Suprapubic skin (tissue), 4 donors: ENCODE data around the gene PHRF1. TPM values are rescaled to one million over a fixed set of nuclear protein-coding genes. Genes with fewer than 3 reads are reported as not detected.

Experiments used
- DNase-seq, 2 donors: peaks; one replicate each; pipeline ENCODE4 v3.0.0-alpha.2; 2019; ENCODE audit warnings: low spot score in 2 of 2
- H3K27ac ChIP-seq: fragments of 200-600 bp; sonication (generic); one replicate; pipeline ENCODE4 v1.5.1; 2019
- H3K27me3 ChIP-seq: fragments of 200-600 bp; sonication (generic); one replicate; pipeline ENCODE4 v1.5.1; 2019
- H3K36me3 ChIP-seq: fragments of 200-600 bp; sonication (generic); one replicate; pipeline ENCODE4 v1.5.1; 2019
- H3K4me1 ChIP-seq: fragments of 200-600 bp; sonication (generic); one replicate; pipeline ENCODE4 v1.5.1; 2019
- H3K4me3 ChIP-seq: fragments of 200-600 bp; sonication (generic); one replicate; pipeline ENCODE4 v1.5.1; 2019; ENCODE audit warnings: mild to moderate bottlenecking
- H3K9me3 ChIP-seq: fragments of 200-600 bp; sonication (generic); one replicate; pipeline ENCODE4 v1.5.1; 2019
- EP300 ChIP-seq: sonication (generic); formaldehyde crosslinking; IDR thresholded peaks from one replicate; pipeline ENCODE4 v1.6.1; 2017; ENCODE audit warnings: antibody characterized with exemption
- POLR2A ChIP-seq, 2 donors: fragments of 450-650 bp; IDR thresholded peaks; one replicate each; pipeline ENCODE4 v1.6.1; 2017; ENCODE audit warnings: antibody characterized with exemption in 2 of 2, mild to moderate bottlenecking in 2 of 2, moderate library complexity in 2 of 2
- POLR2AphosphoS5 ChIP-seq, 3 donors: sonication (generic); formaldehyde crosslinking; IDR thresholded peaks; one replicate each; pipeline ENCODE4 v1.6.1; 2017; ENCODE audit warnings: antibody characterized with exemption in 3 of 3
- WGBS: methylation state at CpG from one replicate; pipeline ENCODE4 v1.1.5; 2018; 5-methylcytosine and 5-hydroxymethylcytosine counted together
- total RNA-seq, 4 donors: library from RNA; depleted of rRNA; stranded (reverse); fragments of >200 nt; gene quantifications; one replicate each; pipeline ENCODE4 v1.1.0, GENCODE V29; 2016
- TF ChIP-seq, protein P1 (sequence below), 2 donors: fragments of 200-600 bp in 1 of 2; fragments of 450-650 bp in 1 of 2; sonication (generic) in 1 of 2; IDR thresholded peaks; one replicate each; pipeline ENCODE4 v1.5.1; 2016 to 2019; ENCODE audit warnings: antibody characterized with exemption in 2 of 2, mild to moderate bottlenecking in 1 of 2, moderate library complexity in 1 of 2

PHRF1 gene
- total RNA-seq, 4 donors from 2014 or later, result 27.9 to 55.6 (median 42.0) TPM

DNA sequence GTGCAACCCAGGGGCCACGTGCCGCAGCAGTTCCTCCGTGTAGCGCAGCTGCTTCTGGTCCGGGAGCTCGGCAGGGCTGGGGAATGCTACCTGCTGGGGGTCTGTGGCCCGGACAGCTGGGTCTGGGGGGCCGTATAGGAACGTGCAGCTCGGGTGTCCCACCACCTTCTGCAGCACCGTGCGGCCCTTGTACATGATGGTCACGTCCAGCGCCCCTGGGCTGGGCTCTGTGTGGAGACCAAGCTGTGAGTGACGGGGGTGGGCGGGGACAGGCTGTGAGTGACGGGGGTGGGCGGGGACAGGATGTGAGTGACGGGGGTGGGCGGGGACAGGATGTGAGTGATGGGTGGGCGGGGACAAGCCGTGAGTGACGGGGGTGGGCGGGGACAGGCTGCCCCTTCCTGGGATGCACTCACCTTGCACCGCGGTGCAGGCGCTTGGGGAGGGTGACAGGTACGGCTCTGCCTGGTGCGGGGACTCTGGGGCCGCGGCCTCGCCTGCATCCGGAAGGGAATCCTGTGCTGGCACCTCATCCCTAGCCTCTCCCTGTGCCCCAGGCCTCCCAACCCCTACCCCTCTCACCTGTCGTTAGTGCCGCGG, 37.2 kb downstream of the PHRF1 start:
- Histone ChIP-seq H3K27me3 (no peaks in the 10 kb centered on the region), H3K4me3 (peak overlapping the region; percentile 79), H3K4me1 (peaks cover 51% of the 10 kb centered on the region), H3K36me3 (peaks cover 49% of the 10 kb centered on the region), H3K27ac (peak overlapping the region; percentile 86), H3K9me3 (no peaks in the 10 kb centered on the region)
- 42% methylated on average over 25 of the region's 36 CpGs for WGBS
- DNase-seq, result peak; percentile 86 to 92
- TF ChIP-seq, protein P1, sequence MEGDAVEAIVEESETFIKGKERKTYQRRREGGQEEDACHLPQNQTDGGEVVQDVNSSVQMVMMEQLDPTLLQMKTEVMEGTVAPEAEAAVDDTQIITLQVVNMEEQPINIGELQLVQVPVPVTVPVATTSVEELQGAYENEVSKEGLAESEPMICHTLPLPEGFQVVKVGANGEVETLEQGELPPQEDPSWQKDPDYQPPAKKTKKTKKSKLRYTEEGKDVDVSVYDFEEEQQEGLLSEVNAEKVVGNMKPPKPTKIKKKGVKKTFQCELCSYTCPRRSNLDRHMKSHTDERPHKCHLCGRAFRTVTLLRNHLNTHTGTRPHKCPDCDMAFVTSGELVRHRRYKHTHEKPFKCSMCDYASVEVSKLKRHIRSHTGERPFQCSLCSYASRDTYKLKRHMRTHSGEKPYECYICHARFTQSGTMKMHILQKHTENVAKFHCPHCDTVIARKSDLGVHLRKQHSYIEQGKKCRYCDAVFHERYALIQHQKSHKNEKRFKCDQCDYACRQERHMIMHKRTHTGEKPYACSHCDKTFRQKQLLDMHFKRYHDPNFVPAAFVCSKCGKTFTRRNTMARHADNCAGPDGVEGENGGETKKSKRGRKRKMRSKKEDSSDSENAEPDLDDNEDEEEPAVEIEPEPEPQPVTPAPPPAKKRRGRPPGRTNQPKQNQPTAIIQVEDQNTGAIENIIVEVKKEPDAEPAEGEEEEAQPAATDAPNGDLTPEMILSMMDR (IDR thresholded peaks at IDR 0.05), result no peak
- TF ChIP-seq POLR2A (IDR thresholded peaks at IDR 0.05) (no peak), EP300 (no peak), POLR2AphosphoS5 (IDR thresholded peaks at IDR 0.05) (no peak)

DNA sequence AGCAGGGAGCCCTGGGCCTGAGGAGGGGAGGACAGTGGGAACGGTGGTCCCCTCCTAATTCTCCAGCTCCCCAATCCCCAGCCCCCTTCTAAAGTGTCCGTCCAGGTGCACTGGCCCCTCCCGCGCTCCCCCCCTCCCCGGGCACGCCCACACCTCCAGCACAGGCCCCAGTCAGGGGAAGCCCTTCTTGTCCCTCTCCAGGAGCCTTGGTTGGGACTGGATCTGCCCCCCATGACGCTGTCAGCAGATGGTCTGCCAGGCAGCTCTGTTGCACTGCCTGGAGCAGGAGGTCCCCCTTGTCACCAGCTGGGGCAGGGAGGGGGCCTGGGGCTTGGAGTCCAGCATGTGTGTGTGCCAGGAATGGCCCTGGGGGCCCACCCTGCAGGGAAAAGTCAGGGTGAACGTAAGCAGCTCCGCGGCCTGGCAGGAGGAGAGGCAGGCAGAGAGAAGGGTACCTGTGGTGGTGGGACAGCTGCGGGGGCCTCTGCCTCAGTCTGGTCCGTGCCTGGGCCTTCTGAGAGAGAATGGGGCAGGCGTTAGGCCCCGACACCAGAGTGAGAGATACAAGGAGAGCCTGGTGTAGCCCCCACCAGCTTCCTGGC, 37.9 kb downstream of the PHRF1 start:
- H3K4me3 ChIP-seq, result peak overlapping the region; percentile 79

DNA sequence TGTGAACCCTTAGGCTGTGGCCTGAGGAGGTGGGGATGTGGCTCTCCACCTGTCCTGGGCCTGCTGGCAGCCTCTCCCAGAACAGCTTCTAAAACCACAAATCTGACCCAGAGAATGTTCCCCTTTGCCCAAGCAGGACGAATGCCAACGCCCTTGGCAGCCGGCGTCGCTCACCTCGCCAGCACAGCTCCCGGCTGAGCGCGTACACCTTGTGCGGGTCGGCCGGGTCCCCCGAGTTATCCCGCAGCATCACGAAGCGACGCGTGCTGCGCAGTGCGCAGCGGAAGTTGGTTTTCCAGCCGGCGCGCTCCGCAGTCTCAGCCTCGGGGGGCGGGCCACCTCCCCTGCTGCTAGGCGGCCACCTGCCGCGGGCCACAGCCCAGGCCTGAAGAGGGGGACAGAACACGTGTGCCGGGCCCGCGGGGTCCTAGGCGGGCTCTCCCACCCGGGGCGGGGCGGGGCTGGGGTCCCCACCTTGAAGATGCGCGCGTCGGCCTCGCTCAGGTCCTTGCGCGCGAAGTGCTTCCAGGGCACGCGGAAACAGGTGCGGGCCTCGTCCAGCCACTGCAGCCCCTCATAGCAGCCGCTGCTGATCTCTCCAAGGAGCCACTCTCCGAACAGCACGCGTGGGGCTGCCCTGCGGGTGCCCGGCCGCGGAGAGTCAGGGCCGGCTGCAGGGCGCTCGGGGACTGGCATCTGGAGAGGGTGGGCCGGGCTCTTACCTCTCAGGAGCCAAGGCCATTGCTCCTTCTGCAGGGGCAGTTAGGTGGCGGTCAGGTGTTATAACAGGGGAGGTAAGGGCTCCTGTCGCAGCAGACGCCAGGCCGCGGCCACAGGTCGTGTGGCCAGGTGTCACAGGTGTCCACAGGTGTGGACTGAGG, 38.6 kb downstream of the PHRF1 start:
- H3K27me3 ChIP-seq, result no peaks in the 10 kb centered on the region
- H3K36me3 ChIP-seq, result peaks cover 35% of the 10 kb centered on the region
- 46% methylated on average over 9 of the region's 68 CpGs for WGBS
- no peaks in the 10 kb centered on the region for H3K9me3 ChIP-seq
- TF ChIP-seq, protein P1 (IDR thresholded peaks at IDR 0.05), result no peak
- TF ChIP-seq EP300 (no peak), POLR2AphosphoS5 (IDR thresholded peaks at IDR 0.05) (peak in 1 of 3 donors; percentile 10), POLR2A (IDR thresholded peaks at IDR 0.05) (no peak)
- H3K4me3 ChIP-seq, result peak overlapping the region; percentile 79
- DNase-seq, result peak in 1 of 2 donors; percentile 73
- H3K4me1 ChIP-seq, result peaks cover 51% of the 10 kb centered on the region
- H3K27ac ChIP-seq, result peak overlapping the region; percentile 86

More for the DNA sequence above, 37.9 kb downstream of the PHRF1 start:
- DNase-seq, result peak in 1 of 2 donors; percentile 77
- no peak for TF ChIP-seq EP300
- TF ChIP-seq, protein P1 (IDR thresholded peaks at IDR 0.05), result no peak
- no peak for TF ChIP-seq POLR2A (IDR thresholded peaks at IDR 0.05)
- TF ChIP-seq POLR2AphosphoS5 (IDR thresholded peaks at IDR 0.05), result no peak
- H3K4me1 ChIP-seq, result peaks cover 51% of the 10 kb centered on the region
- H3K36me3 ChIP-seq, result peaks cover 43% of the 10 kb centered on the region
- no peaks in the 10 kb centered on the region for H3K27me3 ChIP-seq
- WGBS, result 82% methylated on average over 7 of the region's 14 CpGs
- no peaks in the 10 kb centered on the region for H3K9me3 ChIP-seq
- H3K27ac ChIP-seq, result peak overlapping the region; percentile 86

DNA sequence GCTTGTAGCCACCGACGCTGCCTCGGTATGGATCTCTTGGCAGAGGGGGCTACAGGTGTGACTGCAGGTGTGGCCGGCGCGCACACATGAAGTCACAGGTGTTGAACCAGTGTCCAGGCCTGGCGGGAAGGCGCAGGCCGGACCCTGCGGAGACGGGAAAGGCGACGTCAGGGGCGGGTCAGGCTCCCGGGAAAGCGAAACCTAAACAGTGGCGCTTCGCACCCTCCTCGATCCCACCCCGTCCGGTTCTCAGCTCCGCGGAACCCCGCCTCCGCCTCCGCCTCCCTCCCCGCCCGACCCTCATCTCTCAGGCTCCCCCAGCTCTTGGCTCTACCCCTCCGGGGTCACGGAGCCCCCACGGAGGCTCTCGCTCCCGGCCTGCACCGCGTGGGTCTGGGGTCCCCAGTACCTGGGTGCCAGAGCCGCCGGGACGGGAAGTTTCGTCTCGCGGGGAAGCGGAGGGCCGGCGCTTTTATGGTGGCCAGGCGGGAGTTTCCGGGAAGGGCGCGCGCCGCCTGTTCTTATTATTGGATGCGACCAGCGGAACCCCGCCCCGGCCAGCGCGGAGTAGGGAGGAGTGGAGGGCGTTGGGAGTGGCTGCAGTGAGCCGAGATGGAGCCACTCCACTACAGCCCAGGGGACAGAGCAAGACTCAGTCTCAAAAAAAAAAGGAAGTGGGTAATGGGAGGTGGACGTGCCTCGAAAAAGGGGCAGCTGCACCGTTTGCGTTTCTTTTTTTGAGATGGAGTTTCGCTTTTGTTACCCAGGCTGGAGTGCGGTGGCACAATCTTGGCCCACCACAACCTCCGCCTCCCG, 39.4 kb downstream of the PHRF1 start, which contains the start of gene IRF7:
Gene IRF7 (minus strand): TSS at position 447 of the 816 bp plus-strand sequence. CDS start 586 bp downstream, outside the sequence.
- Histone ChIP-seq H3K27ac (peak within 1 kb of the TSS; percentile 86), H3K4me3 (peak within 1 kb of the TSS; percentile 79), H3K4me1 (peaks cover 51% of the 10 kb centered on the region), H3K27me3 (no peaks in the 10 kb centered on the region), H3K36me3 (peaks cover 27% of the 10 kb centered on the region), H3K9me3 (no peaks in the 10 kb centered on the region)
- 12% methylated on average over 24 of the region's 66 CpGs for WGBS
- peak; percentile 98 to 99 for DNase-seq
- TF ChIP-seq EP300 (no peak), POLR2AphosphoS5 (IDR thresholded peaks at IDR 0.05) (peak in 2 of 3 donors; percentile 39 to 54), POLR2A (IDR thresholded peaks at IDR 0.05) (peak; percentile 19 to 85)
- TF ChIP-seq, protein P1 (IDR thresholded peaks at IDR 0.05), result no peak
